K562 (cell line): ENCODE measurements around the gene WNT3. TPM values are rescaled to one million over a fixed set of nuclear protein-coding genes. Genes with fewer than 3 reads are reported as not detected.

Source experiments
- CBX5 ChIP-seq: IDR thresholded peaks from 2 replicates; pipeline ENCODE4 v1.6.1; 2014; ENCODE audit warnings: low read depth, borderline replicate concordance
- ELF4 ChIP-seq: fragments of 450-650 bp; formaldehyde crosslinking; IDR thresholded peaks from 2 replicates; pipeline ENCODE4 v1.4.0; 2022; ENCODE audit warnings: missing genetic modification characterization
- ETV1 ChIP-seq: fragments of 450-650 bp; conservative IDR thresholded peaks from 2 replicates; pipeline ENCODE4 v1.6.1; 2016; ENCODE audit warnings: missing genetic modification characterization, control low read depth, low read depth, missing compliant biosample characterization
- GABPB1 ChIP-seq: sonication (generic); formaldehyde crosslinking; IDR thresholded peaks from 2 replicates; pipeline ENCODE4 v1.8.0; 2022; ENCODE audit warnings: mild to moderate bottlenecking, missing genetic modification reagents
- L3MBTL2 ChIP-seq: fragments of 450-650 bp; IDR thresholded peaks from 2 replicates; pipeline ENCODE4 v1.6.1; 2016; ENCODE audit warnings: mild to moderate bottlenecking, moderate library complexity
- MTA2 ChIP-seq: fragments of 450-650 bp; IDR thresholded peaks from 2 replicates; pipeline ENCODE4 v1.6.1; 2016; ENCODE audit warnings: low read depth
- NR2C2 ChIP-seq, 2 experiments: fragments of 200-800 bp in 1 of 2; sonication (Bioruptor generic) in 1 of 2; sonication (generic) in 1 of 2; formaldehyde crosslinking in 1 of 2; IDR thresholded peaks; 2 replicates each; pipeline versions ENCODE4 v1.6.1 to v1.8.0; 2016 to 2022; ENCODE audit warnings: mild to moderate bottlenecking in 1 of 2, missing compliant biosample characterization in 1 of 2, missing genetic modification characterization in 1 of 2, missing genetic modification reagents in 1 of 2
- PHF21A ChIP-seq: fragments of 450-650 bp; IDR thresholded peaks from 2 replicates; pipeline ENCODE4 v1.6.1; 2017; ENCODE audit warnings: low read depth, borderline replicate concordance
- PREB ChIP-seq: sonication (generic); formaldehyde crosslinking; IDR thresholded peaks from 2 replicates; pipeline ENCODE4 v1.8.1; 2023; ENCODE audit warnings: mild to moderate bottlenecking, missing genetic modification reagents
- PTBP1 ChIP-seq: fragments of 200-400 bp; formaldehyde crosslinking; IDR thresholded peaks from 2 replicates; pipeline ENCODE4 v1.6.1; 2017; ENCODE audit warnings: low read depth, low read length
- REST ChIP-seq, 2 experiments: fragments of 450-650 bp; formaldehyde crosslinking in 1 of 2; IDR thresholded peaks; 2 replicates each; pipeline versions ENCODE4 v1.4.0 to v1.6.1; 2014 to 2020; ENCODE audit warnings: mild to moderate bottlenecking in 2 of 2, borderline replicate concordance in 1 of 2, low read depth in 1 of 2
- SETDB1 ChIP-seq: IDR thresholded peaks from one replicate; pipeline ENCODE4 v1.6.1; 2012; ENCODE audit warnings: low read length, control low read depth, inconsistent platforms
- THRAP3 ChIP-seq: fragments of 450-650 bp; IDR thresholded peaks from 2 replicates; pipeline ENCODE4 v1.6.1; 2016; ENCODE audit warnings: mild to moderate bottlenecking, inconsistent platforms, borderline replicate concordance
- ZBTB17 ChIP-seq: fragments of 450-650 bp; formaldehyde crosslinking; IDR thresholded peaks from 2 replicates; pipeline ENCODE4 v1.4.0; 2020; ENCODE audit warnings: mild to moderate bottlenecking
- ZBTB43 ChIP-seq: sonication (generic); formaldehyde crosslinking; IDR thresholded peaks from 2 replicates; pipeline ENCODE4 v1.8.0; 2023; ENCODE audit warnings: mild to moderate bottlenecking, missing genetic modification reagents
- ZFP1 ChIP-seq: fragments of 450-650 bp; formaldehyde crosslinking; IDR thresholded peaks from 2 replicates; pipeline ENCODE4 v1.4.0; 2020; ENCODE audit warnings: mild to moderate bottlenecking, mixed read lengths
- polyA plus RNA-seq, 8 experiments: library from polyadenylated mRNA; depleted of rRNA in 4 of 8; stranded (reverse) in 5 of 8; unstranded in 3 of 8; fragments of >200 nt; fragmentation: Nextera tagmentation in 2 of 8; fragmentation: Illumina TruSeq in 1 of 8; extraction: Ambion mirVana in 2 of 8; extraction: Trizol in 1 of 8; gene quantifications; 2 replicates each; pipeline versions ENCODE4 v1.2.1 to v1.2.3, GENCODE V29; 2011 to 2014; ENCODE audit warnings: inconsistent platforms in 1 of 8, missing spikeins in 1 of 8
- total RNA-seq, 7 experiments: library from RNA; depleted of rRNA in 6 of 7; stranded (reverse); fragments of >200 nt in 6 of 7; fragmentation: Illumina TruSeq in 2 of 7; extraction: Trizol in 2 of 7; gene quantifications; 2 replicates each; pipeline versions ENCODE4 v1.2.1 to v1.2.3, GENCODE V29; 2011 to 2021; ENCODE audit warnings: low replicate concordance in 1 of 7

WNT3 gene
- total and polyA plus RNA-seq, 9 of the 15 experiments (the other 6 are each of a cell fraction or from before 2014, with no cell fraction given) = 1.5 to 6.1 (median 3.3) TPM

- TF ChIP-seq L3MBTL2 (peak; percentile 75), REST (IDR thresholded peaks at IDR 0.05; ENCODE audit: borderline replicate concordance) (no peak), REST (CRISPR knock-in tag; IDR thresholded peaks at IDR 0.05; ENCODE audit: low read depth) (peak; percentile 73; the same call in 1 of the 2 replicates), NR2C2 (CRISPR knock-in tag; IDR thresholded peaks at IDR 0.05) (peak; percentile 18; the same call in 1 of the 2 replicates), NR2C2 (tag; IDR thresholded peaks at IDR 0.05) (no peak; the same call in 1 of the 2 replicates), ZFP1 (CRISPR knock-in tag) (no peak), PREB (no peak), MTA2 (no peak), ETV1 (tag) (no peak), PTBP1 (no peak), THRAP3 (no peak), SETDB1 (no peak), PHF21A (no peak), CBX5 (no peak), ZBTB17 (no peak; the same call in 1 of the 2 replicates), GABPB1 (0 out of 2 replicates have a peak, but pooled peaks have one; percentile 12), ZBTB43 (no peak), ELF4 (CRISPR knock-in tag) (no peak)
These were observed 47.5 kb downstream of the WNT3 start (continued) for GRCh38 chr17:46770818-46771560.
